ENCODE data around the gene NALF2.

DNA sequence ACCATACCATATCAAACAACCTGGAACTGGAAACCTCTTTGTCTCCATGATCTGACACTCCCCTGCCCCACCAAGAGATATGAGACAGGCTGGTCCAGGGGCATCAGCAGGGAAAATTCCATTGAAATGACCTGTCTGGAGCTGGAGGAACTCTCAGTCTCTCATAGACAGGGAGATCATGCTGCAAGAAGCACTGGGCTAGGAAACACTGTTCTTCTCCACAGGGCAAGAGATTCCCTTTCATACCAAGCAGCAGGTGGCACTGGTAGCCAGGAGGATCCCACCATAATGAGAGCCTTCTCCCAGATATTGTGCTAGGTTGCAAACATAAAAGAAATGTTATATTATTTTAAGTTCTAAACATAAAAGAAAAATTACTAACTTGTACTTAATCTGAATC lies 14.5 kb upstream of the NALF2 start:
- TF ChIP-seq EZH2 (IDR thresholded peaks at IDR 0.05; ENCODE audit: borderline replicate concordance, low read depth, low read length, severe bottlenecking), result no peak
- TF ChIP-seq, protein P1, sequence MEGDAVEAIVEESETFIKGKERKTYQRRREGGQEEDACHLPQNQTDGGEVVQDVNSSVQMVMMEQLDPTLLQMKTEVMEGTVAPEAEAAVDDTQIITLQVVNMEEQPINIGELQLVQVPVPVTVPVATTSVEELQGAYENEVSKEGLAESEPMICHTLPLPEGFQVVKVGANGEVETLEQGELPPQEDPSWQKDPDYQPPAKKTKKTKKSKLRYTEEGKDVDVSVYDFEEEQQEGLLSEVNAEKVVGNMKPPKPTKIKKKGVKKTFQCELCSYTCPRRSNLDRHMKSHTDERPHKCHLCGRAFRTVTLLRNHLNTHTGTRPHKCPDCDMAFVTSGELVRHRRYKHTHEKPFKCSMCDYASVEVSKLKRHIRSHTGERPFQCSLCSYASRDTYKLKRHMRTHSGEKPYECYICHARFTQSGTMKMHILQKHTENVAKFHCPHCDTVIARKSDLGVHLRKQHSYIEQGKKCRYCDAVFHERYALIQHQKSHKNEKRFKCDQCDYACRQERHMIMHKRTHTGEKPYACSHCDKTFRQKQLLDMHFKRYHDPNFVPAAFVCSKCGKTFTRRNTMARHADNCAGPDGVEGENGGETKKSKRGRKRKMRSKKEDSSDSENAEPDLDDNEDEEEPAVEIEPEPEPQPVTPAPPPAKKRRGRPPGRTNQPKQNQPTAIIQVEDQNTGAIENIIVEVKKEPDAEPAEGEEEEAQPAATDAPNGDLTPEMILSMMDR (IDR thresholded peaks at IDR 0.05; ENCODE audit: borderline replicate concordance, extremely low read depth, low read length, poor library complexity, severe bottlenecking), result no peak

Measured in DND-41 (cell line).